H1 (cell line): ENCODE data around the gene CEP128. TPM values are rescaled to one million over a fixed set of nuclear protein-coding genes. Genes with fewer than 3 reads are reported as not detected.

ENCODE experiments used
- CTCF ChIA-PET: fragments of 300-600 bp; sonication (Branson Sonifier 250); formaldehyde crosslinking; loops from one replicate; lab custom pipeline; 2021; ENCODE audit not compliant: partially characterized antibody; lab: Charles Lee
- POLR2A ChIA-PET: fragments of 300-600 bp; sonication (Branson Sonifier 250); formaldehyde crosslinking; loops from one replicate; lab custom pipeline; 2021; ENCODE audit warnings: inconsistent platforms; ENCODE audit not compliant: partially characterized antibody; lab: Charles Lee
- DNase-seq, 2 experiments: peaks; one replicate each; pipeline versions ENCODE4 v3.0.0 to v3.0.0-alpha.2; 2010 to 2022; ENCODE audit warnings: low spot score in 2 of 2, low read depth in 1 of 2, mixed read lengths in 1 of 2
- FAIRE-seq: peaks from 2 replicates; lab custom pipeline; 2011; peaks lifted over from hg19 to GRCh38; lab: Jason Lieb, UNC
- H2AFZ ChIP-seq: 2 replicates; pipeline ENCODE4 v1.8.1; 2012; ENCODE audit warnings: low read length, inconsistent platforms
- H2AK5ac ChIP-seq: 2 replicates; pipeline ENCODE4 v1.6.1; 2013; ENCODE audit warnings: low read depth, low read length
- H2BK120ac ChIP-seq: replicated peaks from 2 replicates; pipeline ENCODE3; 2013; ENCODE audit warnings: low read depth, low read length, inconsistent platforms
- H2BK12ac ChIP-seq: 2 replicates; pipeline ENCODE4 v1.6.1; 2013; ENCODE audit warnings: low read depth, low read length
- H2BK15ac ChIP-seq: 2 replicates; pipeline ENCODE4 v1.6.1; 2013; ENCODE audit warnings: low read length
- H2BK20ac ChIP-seq: 2 replicates; pipeline ENCODE4 v1.6.1; 2013; ENCODE audit warnings: low read length
- H2BK5ac ChIP-seq: 2 replicates; pipeline ENCODE4 v1.6.1; 2013; ENCODE audit warnings: low read depth, low read length
- H3K14ac ChIP-seq: 2 replicates; pipeline ENCODE4 v1.6.1; 2013; ENCODE audit warnings: inconsistent platforms; ENCODE audit not compliant: insufficient read length
- H3K18ac ChIP-seq: 2 replicates; pipeline ENCODE4 v1.6.1; 2013; ENCODE audit warnings: low read length; ENCODE audit errors: extremely low read depth
- H3K23ac ChIP-seq: 2 replicates; pipeline ENCODE4 v1.6.1; 2013; ENCODE audit warnings: inconsistent platforms; ENCODE audit not compliant: insufficient read length
- H3K23me2 ChIP-seq: 2 replicates; pipeline ENCODE4 v1.6.1; 2013; ENCODE audit warnings: low read depth, low read length
- H3K27ac ChIP-seq: 2 replicates; pipeline ENCODE4 v1.6.1; 2011; ENCODE audit warnings: low read depth, low read length, inconsistent platforms
- H3K27me3 ChIP-seq, 4 experiments: replicated peaks in 1 of 4; 1 replicate in 1 of 4; 2 replicates in 3 of 4; pipeline versions ENCODE4 v1.6.1 to v1.8.1; 2011 to 2013; ENCODE audit warnings: low read length in 3 of 4, mild to moderate bottlenecking in 3 of 4, inconsistent platforms in 2 of 4, mixed read lengths in 2 of 4, moderate library complexity in 1 of 4; ENCODE audit not compliant: control insufficient read depth in 3 of 4, insufficient read depth in 3 of 4; ENCODE audit errors: extremely low read depth in 1 of 4
- H3K36me3 ChIP-seq, 4 experiments: 2 replicates each; pipeline versions ENCODE4 v1.6.1 to v1.8.1; 2011 to 2013; ENCODE audit warnings: mild to moderate bottlenecking in 4 of 4, low read length in 3 of 4, moderate library complexity in 2 of 4, control low read depth in 1 of 4, inconsistent platforms in 1 of 4; ENCODE audit not compliant: insufficient read depth in 4 of 4, control insufficient read depth in 2 of 4
- H3K4ac ChIP-seq: replicated peaks from 2 replicates; pipeline ENCODE3; 2013; ENCODE audit warnings: low read length, low read depth, mixed read lengths, inconsistent platforms; ENCODE audit not compliant: insufficient read length
- H3K4me1 ChIP-seq, 4 experiments: replicated peaks in 1 of 4; 1 replicate in 1 of 4; 2 replicates in 3 of 4; pipeline versions ENCODE4 v1.6.1 to v1.8.1; 2011 to 2013; ENCODE audit warnings: low read length in 3 of 4, inconsistent platforms in 2 of 4, mixed read lengths in 1 of 4; ENCODE audit not compliant: insufficient read depth in 4 of 4, control insufficient read depth in 3 of 4
- H3K4me2 ChIP-seq, 2 experiments: 2 replicates each; pipeline versions ENCODE4 v1.6.1 to v1.8.1; 2011 to 2013; ENCODE audit warnings: low read depth in 2 of 2, low read length in 2 of 2, control low read depth in 1 of 2, inconsistent platforms in 1 of 2, mild to moderate bottlenecking in 1 of 2; ENCODE audit not compliant: insufficient read depth in 1 of 2
- H3K4me3 ChIP-seq, 4 experiments: fragments of 200-600, 300-600 bp in 1 of 4; sonication (generic), shearing (Covaris generic), sonication (Bioruptor Twin) in 1 of 4; 2 replicates each; pipeline versions ENCODE4 v1.5.1 to v1.8.1; 2011 to 2016; ENCODE audit warnings: low read length in 4 of 4, low read depth in 3 of 4, control low read depth in 2 of 4, inconsistent platforms in 2 of 4, mild to moderate bottlenecking in 2 of 4, mixed read lengths in 1 of 4, moderate library complexity in 1 of 4; ENCODE audit not compliant: insufficient read depth in 2 of 4; ENCODE audit errors: extremely low read depth in 1 of 4
- H3K56ac ChIP-seq: replicated peaks from 2 replicates; pipeline ENCODE3; 2013; ENCODE audit warnings: low read depth, mild to moderate bottlenecking, mixed read lengths, low read length, inconsistent platforms; ENCODE audit not compliant: insufficient read length
- H3K79me1 ChIP-seq: 2 replicates; pipeline ENCODE4 v1.6.1; 2013; ENCODE audit warnings: low read depth, low read length, control low read depth
- H3K79me2 ChIP-seq, 2 experiments: 2 replicates each; pipeline versions ENCODE4 v1.6.1 to v1.8.1; 2012 to 2013; ENCODE audit warnings: low read length in 2 of 2, mild to moderate bottlenecking in 2 of 2, inconsistent platforms in 1 of 2; ENCODE audit not compliant: insufficient read depth in 2 of 2, control insufficient read depth in 1 of 2
- H3K9ac ChIP-seq, 4 experiments: replicated peaks in 1 of 4; 1 replicate in 1 of 4; 2 replicates in 3 of 4; pipeline versions ENCODE4 v1.6.1 to v1.8.1; 2011 to 2013; ENCODE audit warnings: low read depth in 3 of 4, low read length in 3 of 4, control low read depth in 2 of 4, mild to moderate bottlenecking in 2 of 4, moderate library complexity in 2 of 4, inconsistent platforms in 1 of 4; ENCODE audit errors: extremely low read depth in 1 of 4
- H3K9me3 ChIP-seq, 2 experiments: 2 replicates each; pipeline versions ENCODE4 v1.6.1 to v1.8.1; 2012 to 2013; ENCODE audit warnings: mild to moderate bottlenecking in 2 of 2, moderate library complexity in 2 of 2, control low read depth in 1 of 2, inconsistent platforms in 1 of 2, low read depth in 1 of 2, low read length in 1 of 2, mixed read lengths in 1 of 2; ENCODE audit not compliant: insufficient read depth in 2 of 2
- H4K20me1 ChIP-seq, 2 experiments: replicated peaks in 1 of 2; 2 replicates each; pipeline versions ENCODE3 to v1.8.1; 2011 to 2013; ENCODE audit warnings: inconsistent platforms in 2 of 2, low read length in 2 of 2, mild to moderate bottlenecking in 1 of 2; ENCODE audit not compliant: insufficient read depth in 2 of 2, control insufficient read depth in 1 of 2
- H4K5ac ChIP-seq: 2 replicates; pipeline ENCODE4 v1.6.1; 2013; ENCODE audit warnings: low read length, low read depth, mixed read lengths, inconsistent platforms; ENCODE audit not compliant: insufficient read length
- H4K8ac ChIP-seq: 2 replicates; pipeline ENCODE4 v1.8.0; 2013; ENCODE audit warnings: mild to moderate bottlenecking, moderate library complexity, low read length, inconsistent platforms; ENCODE audit not compliant: insufficient read depth; ENCODE audit errors: extremely low read depth
- H4K91ac ChIP-seq: replicated peaks from 2 replicates; pipeline ENCODE3; 2013; ENCODE audit warnings: low read length, mixed read lengths, inconsistent platforms; ENCODE audit not compliant: insufficient read length
- CEBPB ChIP-seq: IDR thresholded peaks from 2 replicates; pipeline ENCODE4 v1.6.1; 2012; ENCODE audit warnings: low read depth, low read length
- GABPA ChIP-seq: IDR thresholded peaks from 2 replicates; pipeline ENCODE4 v1.6.1; 2011; ENCODE audit warnings: mild to moderate bottlenecking, low read length, moderate library complexity, borderline replicate concordance; ENCODE audit not compliant: insufficient read depth
- KDM1A ChIP-seq: fragments of 200-600, 300-600 bp; sonication (generic); IDR thresholded peaks from 2 replicates; pipeline ENCODE4 v1.7.1; 2016; ENCODE audit warnings: mild to moderate bottlenecking, low read length, borderline replicate concordance
- KDM5A ChIP-seq: fragments of 200-600 bp; IDR thresholded peaks from 2 replicates; pipeline ENCODE4 v1.7.1; 2012; ENCODE audit warnings: mild to moderate bottlenecking, low read length, inconsistent platforms, mixed read lengths
- POLR2AphosphoS5 ChIP-seq: IDR thresholded peaks from 2 replicates; pipeline ENCODE4 v1.6.1; 2011; ENCODE audit warnings: low read depth, low read length
- RFX5 ChIP-seq: IDR thresholded peaks from 2 replicates; pipeline ENCODE4 v1.6.1; 2011; ENCODE audit warnings: low read depth, low read length, improper control_type of control experiment, borderline replicate concordance
- SIN3A ChIP-seq, 2 experiments: IDR thresholded peaks in 1 of 2; conservative IDR thresholded peaks in 1 of 2; 2 replicates each; pipeline ENCODE4 v1.6.1; 2011 to 2012; ENCODE audit warnings: low read length in 2 of 2, improper control_type of control experiment in 1 of 2, low read depth in 1 of 2, mild to moderate bottlenecking in 1 of 2
- SUZ12 ChIP-seq: fragments of 200-600 bp; sonication (generic); IDR thresholded peaks from 2 replicates; pipeline ENCODE4 v1.6.1; 2012; ENCODE audit warnings: mild to moderate bottlenecking, inconsistent platforms, low read length, moderate library complexity, mixed read lengths
- TBP ChIP-seq: IDR thresholded peaks from 2 replicates; pipeline ENCODE4 v1.6.1; 2011; ENCODE audit warnings: low read depth, low read length, improper control_type of control experiment
- WGBS, 2 experiments: shearing (Covaris generic) in 1 of 2; methylation state at CpG; one replicate each; pipeline versions ENCODE4 v1.1.6 to v1.1.7; 2013 to 2015; ENCODE audit warnings: low lambda C conversion rate in 2 of 2, mixed read lengths in 2 of 2, inconsistent platforms in 1 of 2, low coverage in 1 of 2, missing lambda C conversion rate in 1 of 2; ENCODE audit not compliant: insufficient replicate concordance in 2 of 2, insufficient coverage in 1 of 2, insufficient read length in 1 of 2; ENCODE audit errors: extremely low coverage in 1 of 2, missing lambda C conversion rate in 1 of 2; 5-methylcytosine and 5-hydroxymethylcytosine counted together
- polyA plus RNA-seq, 7 experiments: library from polyadenylated mRNA; depleted of rRNA in 3 of 7; stranded (reverse) in 5 of 7; unstranded in 2 of 7; fragments of >200 nt in 5 of 7; fragments of 200-250 nt in 2 of 7; gene quantifications; 1 replicate in 5 of 7; 2 replicates in 1 of 7; 4 replicates in 1 of 7; pipeline versions ENCODE4 v1.2.1 to v1.2.3, GENCODE V29; 2011 to 2013; ENCODE audit warnings: missing spikeins in 2 of 7, mixed read lengths in 2 of 7
- total RNA-seq: library from RNA; stranded (reverse); fragmentation: NEBNext Ultra II Directional; extraction: Animal tissue kit (Norgen Biotek cat#: 25700); gene quantifications from 2 replicates; pipeline ENCODE4 v1.2.1, GENCODE V29; 2021
- TF ChIP-seq, protein P1 (sequence below): IDR thresholded peaks from 2 replicates; pipeline ENCODE4 v1.6.1; 2011; ENCODE audit warnings: low read depth, mild to moderate bottlenecking, low read length; ENCODE audit not compliant: insufficient read depth
- TF ChIP-seq, protein P2 (sequence below): IDR thresholded peaks from 2 replicates; pipeline ENCODE4 v1.6.1; 2011; ENCODE audit warnings: low read length, improper control_type of control experiment

Gene CEP128
- total and polyA plus RNA-seq, 2 of the 8 experiments (the other 6 are each of a cell fraction or from before 2014, with no cell fraction given): 1.9 to 17.0 TPM

DNA sequence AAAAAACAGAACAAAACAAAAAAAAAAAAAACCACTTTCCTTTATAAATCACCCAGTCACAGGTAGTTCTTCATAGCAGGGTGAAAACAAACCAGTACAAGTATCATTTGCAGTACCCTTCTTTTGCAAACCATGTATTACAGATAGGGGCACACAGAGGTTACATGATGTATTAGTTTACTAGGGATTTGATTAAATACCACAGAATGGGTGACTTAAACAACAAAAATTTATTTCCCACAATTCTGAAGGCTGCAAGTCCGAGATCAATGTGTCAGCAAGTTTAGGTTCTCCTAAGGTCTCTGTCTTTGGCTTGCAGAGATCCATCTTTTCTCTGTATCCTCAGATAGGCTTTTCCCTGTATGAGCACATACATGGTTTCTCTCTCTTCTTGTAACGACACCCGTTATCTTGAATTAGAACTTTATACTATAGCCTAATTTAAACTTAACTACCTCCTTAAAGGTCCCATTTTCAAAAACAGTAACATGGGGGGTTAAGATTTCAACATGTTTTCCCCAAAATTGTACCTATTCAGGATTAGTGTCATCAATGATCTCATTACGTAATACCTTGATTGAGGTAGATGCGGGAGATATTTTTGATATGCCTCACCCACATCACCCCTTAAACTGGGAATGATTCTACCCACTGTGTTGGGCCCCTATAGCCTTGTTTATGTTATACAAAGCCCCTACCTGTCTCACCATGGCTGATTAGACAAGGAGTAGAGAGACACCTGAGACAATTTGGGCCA, 3.5 kb upstream of the CEP128 start:
- POLR2A ChIA-PET: no interaction called here
- H3K27ac ChIP-seq: no peak overlapping the region
- no peak overlapping the region for H2BK5ac ChIP-seq
- no peaks in the 10 kb centered on the region for H3K23me2 ChIP-seq
- no peak overlapping the region for H4K8ac ChIP-seq
- peaks cover 0 to 8% of the 10 kb centered on the region in 2 experiments; a peak in 3 of 4 replicates for H3K79me2 ChIP-seq
- no peak overlapping the region for H3K4me2 ChIP-seq
- DNase-seq: no peak
- CTCF ChIA-PET: interaction anchor here (1.0 kb wide), 1 partner anchor 520 kb away, joined by 3 read pairs; no protein-coding TSS in a partner anchor
- no peaks in the 10 kb centered on the region for H3K27me3 ChIP-seq
- H3K14ac ChIP-seq: no peak overlapping the region
- H2BK12ac ChIP-seq: no peak overlapping the region
- H3K23ac ChIP-seq: no peak overlapping the region
- no peak overlapping the region for H3K18ac ChIP-seq
- H3K56ac ChIP-seq: no peak overlapping the region
- no peak overlapping the region for H3K4ac ChIP-seq
- no peaks in the 10 kb centered on the region for H3K79me1 ChIP-seq
- no peak for FAIRE-seq
- H4K5ac ChIP-seq: no peak overlapping the region
- WGBS, 2 experiments: 88% methylated on average over 5 of the region's 5 CpGs; no CpG with 5 or more reads in 1 of the 2 experiments
- no peak overlapping the region for H2BK120ac ChIP-seq
- no peak overlapping the region for H3K9ac ChIP-seq
- no peak overlapping the region for H3K4me3 ChIP-seq
- no peaks in the 10 kb centered on the region for H3K36me3 ChIP-seq
- H4K20me1 ChIP-seq: no peaks in the 10 kb centered on the region
- H3K4me1 ChIP-seq: no peaks in the 10 kb centered on the region; a peak in 1 of 7 replicates
- no peak overlapping the region for H2BK20ac ChIP-seq
- no peaks in the 10 kb centered on the region for H3K9me3 ChIP-seq
- no peak overlapping the region for H4K91ac ChIP-seq
- no peak overlapping the region for H2BK15ac ChIP-seq
- no peak overlapping the region for H2AK5ac ChIP-seq
- H2AFZ ChIP-seq: no peak overlapping the region
- TF ChIP-seq, protein P1, sequence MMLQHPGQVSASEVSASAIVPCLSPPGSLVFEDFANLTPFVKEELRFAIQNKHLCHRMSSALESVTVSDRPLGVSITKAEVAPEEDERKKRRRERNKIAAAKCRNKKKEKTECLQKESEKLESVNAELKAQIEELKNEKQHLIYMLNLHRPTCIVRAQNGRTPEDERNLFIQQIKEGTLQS: no peak
- TF ChIP-seq, protein P2, sequence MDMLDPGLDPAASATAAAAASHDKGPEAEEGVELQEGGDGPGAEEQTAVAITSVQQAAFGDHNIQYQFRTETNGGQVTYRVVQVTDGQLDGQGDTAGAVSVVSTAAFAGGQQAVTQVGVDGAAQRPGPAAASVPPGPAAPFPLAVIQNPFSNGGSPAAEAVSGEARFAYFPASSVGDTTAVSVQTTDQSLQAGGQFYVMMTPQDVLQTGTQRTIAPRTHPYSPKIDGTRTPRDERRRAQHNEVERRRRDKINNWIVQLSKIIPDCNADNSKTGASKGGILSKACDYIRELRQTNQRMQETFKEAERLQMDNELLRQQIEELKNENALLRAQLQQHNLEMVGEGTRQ: no peak
- TF ChIP-seq CEBPB: no peak
- no peak for TF ChIP-seq SUZ12
- no peak for TF ChIP-seq SIN3A (conservative IDR thresholded peaks at IDR 0.05 in 1 of 2, IDR thresholded peaks at IDR 0.05 in 1 of 2; ENCODE audit: low read depth in 1 of 2, low read length in 2 of 2)
- TF ChIP-seq RFX5: no peak
- no peak for TF ChIP-seq TBP
- no peak for TF ChIP-seq KDM1A
- no peak for TF ChIP-seq POLR2AphosphoS5
- no peak for TF ChIP-seq KDM5A
- TF ChIP-seq GABPA: no peak
